Kidney (tissue), 14 donors: ENCODE data around the gene HES3. TPM values are rescaled to one million over a fixed set of nuclear protein-coding genes. Genes with fewer than 3 reads are reported as not detected.

ENCODE experiments used
- DNase-seq, 5 donors: peaks; one replicate each; pipeline ENCODE4 v3.0.0-alpha.2; 2013 to 2020
- FAIRE-seq: peaks from 2 replicates; lab custom pipeline; 2012; peaks lifted over from hg19 to GRCh38; lab: Jason Lieb, UNC
- H3K27ac ChIP-seq, 2 donors: one replicate each; pipeline ENCODE4 v1.7.0; 2013; ENCODE audit warnings: low read depth in 2 of 2, low read length in 2 of 2, inconsistent platforms in 1 of 2
- H3K27me3 ChIP-seq: one replicate; pipeline ENCODE4 v1.7.1; 2013; ENCODE audit warnings: low read length, inconsistent platforms; ENCODE audit not compliant: control insufficient read depth, insufficient read depth
- H3K36me3 ChIP-seq, 3 donors: one replicate each; pipeline versions ENCODE4 v1.7.0 to v1.7.1; 2013; ENCODE audit warnings: low read length in 3 of 3, control low read depth in 1 of 3, inconsistent platforms in 1 of 3; ENCODE audit not compliant: insufficient read depth in 3 of 3, control insufficient read depth in 2 of 3
- H3K4me1 ChIP-seq, 3 donors: one replicate each; pipeline versions ENCODE4 v1.7.0 to v1.7.1; 2013; ENCODE audit warnings: low read length in 3 of 3, inconsistent platforms in 1 of 3, low read depth in 1 of 3; ENCODE audit not compliant: control insufficient read depth in 2 of 3, insufficient read depth in 2 of 3
- H3K4me3 ChIP-seq, 3 donors: one replicate each; pipeline versions ENCODE4 v1.7.0 to v1.8.1; 2013; ENCODE audit warnings: low read length in 3 of 3, control low read depth in 1 of 3, inconsistent platforms in 1 of 3
- H3K9ac ChIP-seq, 3 donors: one replicate each; pipeline versions ENCODE4 v1.7.0 to v1.7.1; 2013; ENCODE audit warnings: low read length in 3 of 3, control low read depth in 1 of 3, inconsistent platforms in 1 of 3
- H3K9me3 ChIP-seq, 3 donors: one replicate each; pipeline versions ENCODE4 v1.7.0 to v1.7.1; 2013; ENCODE audit warnings: low read length in 3 of 3, control low read depth in 1 of 3, inconsistent platforms in 1 of 3; ENCODE audit not compliant: control insufficient read depth in 2 of 3, insufficient read depth in 1 of 3
- CTCF ChIP-seq: IDR thresholded peaks from 3 replicates; pipeline ENCODE4 v1.5.1; 2012; ENCODE audit warnings: mild to moderate bottlenecking, moderate library complexity, borderline replicate concordance; ENCODE audit not compliant: insufficient read depth; ENCODE audit errors: extremely low read depth
- intact Hi-C: fragments of 100-400 bp; cut with DNase I; formaldehyde crosslinking; loops from one replicate; pipeline ENCODE4 v1.11.1; 2022
- polyA plus RNA-seq: library from polyadenylated mRNA; stranded (reverse); fragments of 350-450 nt; fragmentation: Illumina TruSeq; extraction: RNeasy Lipid Tissue Mini Kit (QIAGEN cat#74804); gene quantifications from one replicate; pipeline ENCODE4 v1.2.3, GENCODE V29; 2014; ENCODE audit warnings: low read depth, low replicate concordance; ENCODE audit not compliant: insufficient read depth
- total RNA-seq: library from RNA; stranded (reverse); fragmentation: NEBNext Ultra II Directional; extraction: Animal tissue kit (Norgen Biotek cat#: 25700); gene quantifications from one replicate; pipeline ENCODE4 v1.2.1, GENCODE V29; 2021
- donor health status: control.
- donor health status: control.
- donor health status: control.
- donor health status: control.
- donor health status: control.
- donor health status: DM: yes; HTN: yes; CAD: no.
- donor health status: Normal renal cell carcinoma (clear cell type).

HES3 gene
- total and polyA plus RNA-seq, 2 donors from 2014 or later = not detected

GRCh38 chr1:6233376-6233775, 10.6 kb upstream of the HES3 start:
- no peak for DNase-seq
- no peak for FAIRE-seq
- Histone ChIP-seq H3K9ac (no peak overlapping the region), H3K4me3 (no peak overlapping the region), H3K27ac (no peak overlapping the region), H3K4me1 (peaks cover 0 to 11% (median 0%) of the 10 kb centered on the region in 3 donors), H3K36me3 (peaks cover 0 to 23% (median 8%) of the 10 kb centered on the region in 3 donors), H3K9me3 (no peaks in the 10 kb centered on the region), H3K27me3 (no peaks in the 10 kb centered on the region)
- intact Hi-C loops = no loop called here
- TF ChIP-seq CTCF = no peak

GRCh38 chr1:6234502-6235295, 9.3 kb upstream of the HES3 start:
- no peak for TF ChIP-seq CTCF
- peaks cover 0 to 11% (median 0%) of the 10 kb centered on the region in 3 donors for H3K4me1 ChIP-seq

GRCh38 chr1:6235296-6235677, 8.7 kb upstream of the HES3 start:
- intact Hi-C loops = no loop called here
- H3K9me3 ChIP-seq = no peaks in the 10 kb centered on the region
- no peak for TF ChIP-seq CTCF
- DNase-seq = peak in 1 of 5 donors; percentile 74
- H3K36me3 ChIP-seq = peaks cover 0 to 19% (median 8%) of the 10 kb centered on the region in 3 donors
- peaks cover 0 to 11% (median 0%) of the 10 kb centered on the region in 3 donors for H3K4me1 ChIP-seq
- H3K27ac ChIP-seq = peak overlapping the region; percentile 17 to 43
- H3K27me3 ChIP-seq = peaks cover 9% of the 10 kb centered on the region
- H3K4me3 ChIP-seq = peak overlapping the region; percentile 63 to 89 (median 86)
- FAIRE-seq = no peak
- peak overlapping the region; percentile 4 to 84 (median 43) for H3K9ac ChIP-seq

More at GRCh38 chr1:6234502-6235295, 9.3 kb upstream of the HES3 start:
- peak in 4 of 5 donors; percentile 48 to 65 (median 58) for DNase-seq
- Histone ChIP-seq H3K9me3 (no peaks in the 10 kb centered on the region), H3K4me3 (peak overlapping the region; percentile 63 to 89 (median 86)), H3K36me3 (peaks cover 0 to 20% (median 8%) of the 10 kb centered on the region in 3 donors), H3K27ac (peak overlapping the region; percentile 17 to 43), H3K27me3 (peaks cover 9% of the 10 kb centered on the region), H3K9ac (peak overlapping the region; percentile 4 to 84 (median 43))
- FAIRE-seq = no peak
- intact Hi-C loops = no loop called here
